NK-92 treated with Interleukin-12 subunit alpha and Interleukin-12 subunit beta, amount 100 ng/mL, for 24 hours (cell line): ENCODE measurements around the gene TUBB8B.
"Not testable (repeated sequence)": the region's sequence is repeated elsewhere in the genome, so short reads cannot be mapped to it uniquely, and the experiment has no call there.

Experiments used
- DNase-seq: peaks from one replicate; lab custom pipeline; 2025; lab: John Stamatoyannopoulos, UW

Gene TUBB8B

GRCh38 chr18:12773-13172 is 36.6 kb downstream of the TUBB8B start:
- not testable (repeated sequence) for DNase-seq

GRCh38 chr18:11383-12274 is 37.8 kb downstream of the TUBB8B start:
- not testable (repeated sequence) for DNase-seq

GRCh38 chr18:10624-11184 is 38.7 kb downstream of the TUBB8B start:
- not testable (repeated sequence) for DNase-seq

GRCh38 chr18:9937-10336 is 39.5 kb downstream of the TUBB8B start:
- DNase-seq, result not testable (repeated sequence)
